Karpas-422 (cell line): ENCODE measurements around the gene FGFRL1. TPM values are rescaled to one million over a fixed set of nuclear protein-coding genes. Genes with fewer than 3 reads are reported as not detected.

ENCODE experiments used
- DNase-seq: peaks from one replicate; pipeline ENCODE4 v3.0.0-alpha.2; 2015
- H2AFZ ChIP-seq: fragments of 200-600 bp; sonication (generic); 2 replicates; pipeline ENCODE4 v1.6.1; 2014; ENCODE audit warnings: antibody characterized with exemption, low read length, mixed read lengths
- H3K27ac ChIP-seq: fragments of 200-600 bp; sonication (generic); 2 replicates; pipeline ENCODE4 v1.5.1; 2014; ENCODE audit warnings: mild to moderate bottlenecking, low read length, moderate library complexity
- H3K27me3 ChIP-seq: fragments of 200-600 bp; sonication (generic); 2 replicates; pipeline ENCODE4 v1.6.1; 2014; ENCODE audit warnings: low read length, mixed read lengths
- H3K36me3 ChIP-seq: fragments of 200-600 bp; sonication (generic); 2 replicates; pipeline ENCODE4 v1.6.1; 2014; ENCODE audit warnings: low read length, mixed read lengths; ENCODE audit not compliant: insufficient read depth
- H3K4me1 ChIP-seq: fragments of 200-600 bp; sonication (generic); 2 replicates; pipeline ENCODE4 v1.6.1; 2014; ENCODE audit warnings: mild to moderate bottlenecking, low read length, mixed read lengths
- H3K4me2 ChIP-seq: fragments of 200-600 bp; sonication (generic); 2 replicates; pipeline ENCODE4 v1.6.1; 2014; ENCODE audit warnings: low read length, low read depth, mild to moderate bottlenecking; ENCODE audit not compliant: poor library complexity, severe bottlenecking
- H3K4me3 ChIP-seq: fragments of 200-600 bp; sonication (generic); 2 replicates; pipeline ENCODE4 v1.5.1; 2014; ENCODE audit warnings: mild to moderate bottlenecking, antibody characterized with exemption, low read length, mixed read lengths
- H3K79me2 ChIP-seq: fragments of 200-600 bp; sonication (generic); 2 replicates; pipeline ENCODE4 v1.6.1; 2014; ENCODE audit warnings: mild to moderate bottlenecking, low read length, mixed read lengths
- H3K9ac ChIP-seq: fragments of 200-600 bp; sonication (generic); 2 replicates; pipeline ENCODE4 v1.6.0; 2014; ENCODE audit warnings: low read length
- H3K9me2 ChIP-seq: fragments of 200-600 bp; sonication (generic), shearing (Covaris generic); replicated peaks from 2 replicates; pipeline ENCODE4 v1.6.0; 2014; ENCODE audit warnings: mild to moderate bottlenecking, low read length, moderate library complexity; ENCODE audit not compliant: insufficient read depth
- H3K9me3 ChIP-seq: fragments of 300-700, 200-600 bp; sonication (generic); 2 replicates; pipeline ENCODE4 v1.6.1; 2014; ENCODE audit warnings: low read length, mixed read lengths
- H4K20me1 ChIP-seq: fragments of 200-600 bp; sonication (generic); 2 replicates; pipeline ENCODE4 v1.6.1; 2014; ENCODE audit warnings: mild to moderate bottlenecking, antibody characterized with exemption, low read length, low read depth; ENCODE audit not compliant: insufficient read depth
- total RNA-seq: library from RNA; depleted of rRNA; stranded (reverse); fragments of >200 nt; shearing (Covaris generic); gene quantifications from 2 replicates; pipeline ENCODE4 v1.2.3, GENCODE V29; 2014; ENCODE audit warnings: low replicate concordance

Gene FGFRL1
- total RNA-seq, 1 experiment from 2014 or later = not detected

DNA sequence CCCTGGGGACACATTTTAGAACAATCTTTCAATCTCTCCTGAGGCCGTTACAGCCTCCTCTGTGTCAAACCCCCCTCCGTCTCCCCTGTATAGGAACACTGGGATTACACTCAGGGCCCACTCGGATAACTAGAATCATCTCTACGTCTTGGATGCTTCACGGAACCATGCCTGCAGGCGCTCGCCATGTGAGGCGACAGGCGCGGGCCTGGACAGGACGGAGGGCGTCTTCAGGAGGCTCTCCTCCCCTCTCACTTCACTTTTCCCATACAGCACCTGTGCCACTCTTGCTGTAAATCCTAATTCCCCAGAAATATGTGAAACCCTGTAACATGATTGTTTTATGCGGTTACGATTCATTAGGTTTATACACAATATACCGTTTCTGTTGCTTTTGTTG, 28.6 kb upstream of the FGFRL1 start:
- Histone ChIP-seq H3K27ac (no peak overlapping the region), H4K20me1 (peaks cover 2% of the 10 kb centered on the region; the same call in 1 of the 2 replicates), H3K27me3 (no peaks in the 10 kb centered on the region), H3K36me3 (no peaks in the 10 kb centered on the region), H3K9me3 (no peaks in the 10 kb centered on the region), H3K9me2 (no peaks in the 10 kb centered on the region), H3K79me2 (no peaks in the 10 kb centered on the region), H3K9ac (no peak overlapping the region), H3K4me2 (no peak overlapping the region), H3K4me3 (no peak overlapping the region), H3K4me1 (peaks cover 22% of the 10 kb centered on the region), H2AFZ (no peak overlapping the region)
- DNase-seq = no peak

DNA sequence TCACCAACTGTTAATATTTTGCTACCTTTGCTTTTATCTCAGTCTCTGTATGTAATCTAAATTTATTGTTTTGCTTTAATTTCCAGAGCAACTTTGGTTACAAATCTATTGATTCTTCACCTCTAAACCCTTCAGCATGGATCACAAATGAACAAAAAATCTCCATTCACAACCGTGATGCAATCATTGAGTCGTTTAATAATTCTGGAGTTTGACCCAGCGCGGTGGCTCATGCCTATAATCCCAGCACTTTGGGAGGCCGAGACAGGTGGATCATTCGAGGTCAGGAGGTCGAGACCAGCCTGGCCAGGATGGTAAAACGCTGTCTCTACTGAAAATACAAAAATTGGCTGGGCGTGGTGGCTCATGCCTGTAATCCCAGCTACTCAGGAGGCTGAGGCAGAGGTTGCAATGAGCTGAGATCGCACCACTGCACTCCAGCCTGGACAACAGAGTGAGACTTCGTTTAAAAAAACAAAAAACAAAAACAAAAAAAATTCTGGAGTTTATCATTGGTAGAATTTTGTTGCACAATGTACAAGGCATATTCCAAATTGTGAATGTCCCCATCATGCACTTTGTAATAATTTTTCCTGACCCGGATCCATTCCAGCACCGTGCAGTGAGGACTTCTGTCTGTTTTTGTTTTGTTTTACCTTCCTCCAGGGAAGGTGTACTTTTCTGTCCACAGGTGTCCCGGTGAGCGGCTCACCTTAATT, 26.9 kb upstream of the FGFRL1 start:
- no peaks in the 10 kb centered on the region for H3K79me2 ChIP-seq
- H3K9ac ChIP-seq = no peak overlapping the region
- no peaks in the 10 kb centered on the region for H3K27me3 ChIP-seq
- no peak overlapping the region for H3K4me2 ChIP-seq
- peaks cover 34% of the 10 kb centered on the region for H3K4me1 ChIP-seq
- no peak overlapping the region for H2AFZ ChIP-seq
- no peaks in the 10 kb centered on the region for H3K9me2 ChIP-seq
- H4K20me1 ChIP-seq = peaks cover 4% of the 10 kb centered on the region; the same call in 1 of the 2 replicates
- no peak for DNase-seq
- H3K9me3 ChIP-seq = no peaks in the 10 kb centered on the region
- H3K27ac ChIP-seq = no peak overlapping the region
- no peak overlapping the region for H3K4me3 ChIP-seq
- H3K36me3 ChIP-seq = no peaks in the 10 kb centered on the region

DNA sequence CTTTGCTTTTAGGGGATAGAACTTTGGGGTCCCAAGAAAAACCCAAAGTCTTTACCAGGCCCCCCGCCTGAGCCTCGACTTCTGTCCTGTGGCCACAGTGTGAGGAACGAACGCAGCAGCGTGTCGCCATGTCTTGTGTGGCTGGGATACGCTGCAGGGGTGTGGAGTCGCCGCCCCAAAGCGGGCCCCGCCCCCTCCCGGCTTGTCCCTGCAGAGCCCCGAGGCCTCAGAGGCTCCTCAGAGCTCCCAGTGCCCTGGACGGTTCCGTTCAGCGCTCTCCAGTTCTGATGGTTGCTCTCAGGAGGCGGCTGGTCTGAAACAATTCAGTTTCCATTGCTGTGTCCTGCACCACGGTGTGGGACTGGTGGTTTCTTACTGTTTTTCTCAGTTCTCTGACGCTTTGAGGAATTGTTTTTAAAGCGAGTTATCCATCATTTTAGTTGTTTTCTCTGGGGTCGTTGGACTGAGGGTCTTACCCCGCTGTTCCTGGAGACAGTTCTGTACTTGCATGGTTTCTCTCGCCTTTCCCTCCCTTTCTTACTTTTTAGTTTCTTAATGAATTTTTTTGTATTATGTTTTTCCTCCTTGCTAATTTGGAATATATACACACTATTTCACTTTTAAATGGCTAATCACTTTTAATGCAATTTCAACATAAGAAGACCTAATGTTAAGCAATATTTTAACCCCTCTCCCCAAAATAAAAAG, 26.1 kb upstream of the FGFRL1 start:
- Histone ChIP-seq H3K36me3 (no peaks in the 10 kb centered on the region), H4K20me1 (peaks cover 4% of the 10 kb centered on the region; the same call in 1 of the 2 replicates), H3K4me2 (peak overlapping the region; percentile 92), H3K4me1 (peaks cover 34% of the 10 kb centered on the region), H2AFZ (no peak overlapping the region), H3K9ac (peak overlapping the region; percentile 84; the same call in 1 of the 2 replicates), H3K9me3 (no peaks in the 10 kb centered on the region), H3K27ac (no peak overlapping the region), H3K79me2 (no peaks in the 10 kb centered on the region), H3K4me3 (peak overlapping the region; percentile 71; the same call in 1 of the 2 replicates), H3K27me3 (no peaks in the 10 kb centered on the region), H3K9me2 (no peaks in the 10 kb centered on the region)
- no peak for DNase-seq

DNA sequence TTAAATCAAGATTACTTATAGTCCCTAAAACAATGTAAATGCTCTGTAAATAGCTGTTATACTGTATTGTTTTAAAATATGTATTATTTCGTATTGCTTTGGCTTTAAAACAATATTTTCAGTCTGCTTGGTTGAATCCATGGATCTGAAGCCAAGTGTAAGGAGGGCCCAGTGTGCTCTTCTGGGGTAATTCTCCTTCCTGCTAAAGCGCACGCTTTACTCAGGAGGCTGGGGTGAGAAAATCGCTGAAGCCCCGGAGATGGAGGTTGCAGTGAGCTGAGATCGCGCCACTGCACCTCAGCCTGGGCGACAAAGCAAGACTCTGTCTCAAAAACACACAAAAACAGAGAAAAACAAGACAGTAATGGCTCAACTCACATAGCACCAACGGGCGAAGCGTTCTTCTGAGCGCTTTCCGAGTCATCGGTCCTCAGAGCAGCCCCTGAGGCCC, 25.0 kb upstream of the FGFRL1 start:
- peak overlapping the region; percentile 84 for H3K9ac ChIP-seq
- peaks cover 34% of the 10 kb centered on the region for H3K4me1 ChIP-seq
- no peaks in the 10 kb centered on the region for H3K9me3 ChIP-seq
- peaks cover 4% of the 10 kb centered on the region; the same call in 1 of the 2 replicates for H4K20me1 ChIP-seq
- peak overlapping the region; percentile 51; the same call in 1 of the 2 replicates for H3K27ac ChIP-seq
- peak overlapping the region; percentile 71 for H3K4me3 ChIP-seq
- DNase-seq = no peak
- no peaks in the 10 kb centered on the region for H3K36me3 ChIP-seq
- peak overlapping the region; percentile 66 for H2AFZ ChIP-seq
- H3K79me2 ChIP-seq = no peaks in the 10 kb centered on the region
- H3K4me2 ChIP-seq = peak overlapping the region; percentile 92
- H3K9me2 ChIP-seq = no peaks in the 10 kb centered on the region
- no peaks in the 10 kb centered on the region for H3K27me3 ChIP-seq

DNA sequence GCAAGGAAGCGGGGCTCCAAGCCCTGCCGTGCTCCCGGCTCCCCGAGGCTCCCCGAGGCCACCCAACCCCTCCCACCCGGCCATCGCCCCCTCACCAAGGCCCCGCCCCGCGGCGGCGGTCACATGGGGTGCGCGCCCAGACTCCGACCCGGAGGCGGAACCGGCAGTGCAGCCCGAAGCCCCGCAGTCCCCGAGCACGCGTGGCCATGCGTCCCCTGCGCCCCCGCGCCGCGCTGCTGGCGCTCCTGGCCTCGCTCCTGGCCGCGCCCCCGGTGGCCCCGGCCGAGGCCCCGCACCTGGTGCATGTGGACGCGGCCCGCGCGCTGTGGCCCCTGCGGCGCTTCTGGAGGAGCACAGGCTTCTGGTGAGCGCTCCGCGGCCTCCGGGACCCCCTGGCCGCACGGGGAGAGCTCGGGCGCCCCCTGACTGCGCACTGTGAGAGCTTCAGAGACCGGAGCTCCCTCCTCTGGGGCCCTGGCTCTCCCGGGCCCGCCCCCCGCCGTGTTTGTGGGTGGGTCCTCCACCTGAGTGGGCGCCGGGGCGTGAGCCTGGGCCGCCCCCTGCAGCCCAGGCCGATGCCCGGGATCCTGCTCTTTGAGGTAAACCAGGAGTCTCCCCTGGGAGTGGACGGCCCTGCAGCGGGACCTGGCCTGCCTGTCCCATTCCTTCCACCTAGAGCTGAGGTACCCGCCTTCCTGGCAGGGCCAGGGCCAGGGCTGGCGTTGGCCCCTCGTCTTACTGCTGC, 24.4 kb upstream of the FGFRL1 start, which contains the start of gene IDUA:
IDUA (plus strand) TSS at position 166 of the 745 bp plus-strand sequence; CDS start at position 207, 41 bp downstream.
- Histone ChIP-seq H3K79me2 (no peaks in the 10 kb centered on the region), H2AFZ (peak within 1 kb of the TSS; percentile 66), H3K9me2 (no peaks in the 10 kb centered on the region), H3K9me3 (no peaks in the 10 kb centered on the region), H3K4me2 (peak within 1 kb of the TSS; percentile 92), H4K20me1 (peaks cover 4% of the 10 kb centered on the region; the same call in 1 of the 2 replicates), H3K27ac (peak within 1 kb of the TSS; percentile 51; the same call in 1 of the 2 replicates), H3K9ac (peak within 1 kb of the TSS; percentile 84), H3K4me3 (peak within 1 kb of the TSS; percentile 71), H3K4me1 (peaks cover 34% of the 10 kb centered on the region), H3K36me3 (no peaks in the 10 kb centered on the region), H3K27me3 (no peaks in the 10 kb centered on the region)
- DNase-seq = peak; percentile 94

DNA sequence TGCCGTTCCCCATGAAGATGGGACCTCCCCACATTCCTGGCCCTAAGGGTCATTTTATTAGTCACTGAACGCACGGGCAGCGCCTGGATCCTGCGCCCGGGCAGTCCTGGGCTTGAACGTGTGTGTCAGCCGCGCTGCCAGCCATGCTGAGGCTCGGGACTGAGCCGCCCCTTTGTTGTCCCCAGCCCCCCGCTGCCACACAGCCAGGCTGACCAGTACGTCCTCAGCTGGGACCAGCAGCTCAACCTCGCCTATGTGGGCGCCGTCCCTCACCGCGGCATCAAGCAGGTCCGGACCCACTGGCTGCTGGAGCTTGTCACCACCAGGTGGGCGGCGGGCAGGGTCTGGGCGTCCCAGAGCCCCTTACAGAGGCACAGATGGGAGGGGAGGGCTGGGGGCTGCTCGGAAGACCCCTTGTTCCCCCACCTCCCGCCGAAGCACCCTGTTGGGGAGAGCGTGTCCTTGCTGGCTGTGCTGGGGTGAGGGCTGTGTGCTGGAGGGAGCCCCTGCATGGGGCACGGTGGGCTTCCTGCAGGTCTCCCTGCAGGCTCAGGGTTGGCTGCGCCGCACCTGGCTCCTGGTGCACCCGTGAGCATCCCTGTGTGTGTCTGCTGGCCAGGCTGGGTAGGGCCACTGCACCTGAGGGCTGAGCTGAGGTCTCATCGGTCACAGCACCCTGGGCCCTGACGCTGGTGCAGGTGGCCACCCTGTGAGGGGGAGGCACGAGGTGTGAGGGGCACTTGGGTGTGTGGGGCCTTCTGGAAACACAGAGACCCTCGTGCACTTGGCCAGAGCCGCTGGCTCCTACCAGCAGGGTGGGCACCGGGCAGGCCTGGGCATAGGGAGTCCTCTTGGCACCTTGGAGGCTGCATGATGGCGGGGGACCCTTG, 23.6 kb upstream of the FGFRL1 start:
- H3K4me3 ChIP-seq = peak overlapping the region; percentile 71

More for the DNA sequence above, 23.6 kb upstream of the FGFRL1 start:
- no peaks in the 10 kb centered on the region for H3K27me3 ChIP-seq
- H2AFZ ChIP-seq = no peak overlapping the region
- no peak for DNase-seq
- no peak overlapping the region for H3K27ac ChIP-seq
- H3K79me2 ChIP-seq = no peaks in the 10 kb centered on the region
- H3K9me3 ChIP-seq = no peaks in the 10 kb centered on the region
- H3K4me1 ChIP-seq = peaks cover 36% of the 10 kb centered on the region
- no peaks in the 10 kb centered on the region for H3K9me2 ChIP-seq
- H3K4me2 ChIP-seq = peak overlapping the region; percentile 92
- H4K20me1 ChIP-seq = peaks cover 4% of the 10 kb centered on the region; the same call in 1 of the 2 replicates
- H3K9ac ChIP-seq = peak overlapping the region; percentile 84
- H3K36me3 ChIP-seq = no peaks in the 10 kb centered on the region
